Measurements from ENCODE around the gene OLFML3. TPM values are rescaled to one million over a fixed set of nuclear protein-coding genes. Genes with fewer than 3 reads are reported as not detected.
A peak's percentile ranks its signal among the peaks of the same experiment; 100 is the strongest.
"Not testable (repeated sequence)": the region's sequence is repeated elsewhere in the genome, so short reads cannot be mapped to it uniquely, and the experiment has no call there.

The OLFML3 gene
- total RNA-seq, 1 experiment from 2014 or later, result 9.7 TPM

DNA sequence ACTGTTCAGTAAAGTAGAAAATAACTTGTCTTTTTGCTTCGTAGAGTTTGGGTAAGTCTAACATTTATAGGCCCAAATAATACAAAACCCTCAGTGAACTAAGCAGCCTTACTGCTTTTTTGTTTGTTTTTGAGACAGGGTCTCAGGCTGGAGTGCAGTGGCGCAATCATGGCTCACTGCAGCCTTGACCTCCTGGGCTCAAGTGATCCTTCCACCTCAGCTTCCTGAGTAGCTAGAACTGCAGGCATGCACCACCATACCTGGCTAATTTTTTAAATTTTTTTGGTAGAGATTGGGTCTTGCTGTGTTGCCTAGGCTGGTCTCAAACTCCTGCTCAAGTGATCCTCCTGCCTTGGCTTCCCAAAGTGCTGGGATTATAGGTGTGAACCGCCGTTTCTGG lies 31.1 kb upstream of the OLFML3 start:
- not testable (repeated sequence) for DNase-seq (ENCODE audit: low read depth)

DNA sequence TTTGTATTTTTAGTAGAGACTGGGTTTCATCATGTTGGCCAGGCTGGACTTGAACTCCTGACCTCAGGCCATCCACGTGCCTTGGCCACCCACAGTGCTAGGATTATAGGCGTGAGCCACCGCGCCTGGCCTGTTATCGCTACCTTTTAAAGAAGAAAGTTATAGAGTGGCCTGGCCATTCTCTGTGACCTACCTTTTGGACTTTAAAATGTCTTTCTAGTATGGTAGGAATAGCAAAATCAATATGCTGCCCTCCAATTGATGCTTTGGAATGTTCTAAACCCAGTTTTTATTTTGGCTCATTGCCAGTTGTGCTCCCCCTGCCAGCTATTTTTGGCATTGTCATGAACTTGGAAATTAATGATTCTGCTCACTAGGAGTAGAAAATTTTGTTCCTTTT lies 30.3 kb upstream of the OLFML3 start:
- DNase-seq (ENCODE audit: low read depth), result no peak

DNA sequence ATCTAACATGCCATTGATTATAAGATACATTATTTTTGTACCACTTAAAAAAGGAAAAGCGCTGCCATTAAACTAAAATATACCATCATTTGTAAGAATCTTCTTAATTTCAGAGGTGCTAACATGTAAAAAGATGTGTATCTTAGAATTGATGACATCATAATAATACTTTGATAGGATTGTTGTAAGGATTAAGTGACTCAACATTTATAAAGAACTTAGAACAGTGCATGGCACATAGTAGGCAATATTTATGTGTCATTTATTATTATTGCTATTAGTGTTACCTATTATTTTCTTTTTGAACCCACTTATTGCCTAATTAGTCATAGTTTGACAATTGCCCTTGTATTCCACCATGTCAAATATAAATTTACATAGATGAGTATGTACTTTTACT lies 28.4 kb upstream of the OLFML3 start:
- DNase-seq (ENCODE audit: low read depth), result no peak

DNA sequence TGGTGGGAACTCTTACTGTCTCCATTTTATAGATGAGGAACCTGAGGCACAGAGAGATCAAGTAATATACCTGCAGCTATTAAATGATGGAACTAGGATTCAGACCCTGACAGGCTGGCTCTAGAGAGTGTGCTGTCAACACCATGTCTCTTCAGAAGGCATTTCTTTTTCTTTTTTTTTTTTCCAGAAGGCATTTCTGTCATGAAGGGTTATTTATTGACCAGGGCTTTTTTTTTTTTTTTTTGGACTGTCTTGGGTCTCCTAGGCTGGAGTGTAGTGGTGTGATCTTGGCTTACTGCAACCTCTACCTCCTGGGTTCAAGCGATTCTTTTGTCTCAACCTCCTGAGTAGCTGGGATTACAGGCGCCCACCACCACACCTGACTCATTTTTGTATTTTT lies 27.6 kb upstream of the OLFML3 start:
- DNase-seq (ENCODE audit: low read depth), result no peak

DNA sequence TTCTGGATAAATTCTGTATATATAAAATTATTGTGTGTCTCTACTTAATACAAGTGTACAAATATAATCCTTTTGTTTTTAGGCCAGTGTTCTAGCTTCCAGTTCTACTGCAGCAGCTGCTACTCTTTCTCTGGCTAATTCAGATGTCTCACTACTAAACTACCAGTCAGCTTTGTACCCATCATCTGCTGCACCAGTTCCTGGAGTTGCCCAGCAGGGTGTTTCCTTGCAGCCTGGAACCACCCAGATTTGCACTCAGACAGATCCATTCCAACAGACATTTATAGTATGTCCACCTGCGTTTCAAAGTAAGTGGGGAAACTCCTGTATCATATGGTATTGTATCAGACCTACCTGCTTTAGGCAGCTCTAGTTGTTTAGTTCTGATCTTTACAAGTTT lies 21.3 kb upstream of the OLFML3 start:
- no peak for DNase-seq (ENCODE audit: low read depth)

DNA sequence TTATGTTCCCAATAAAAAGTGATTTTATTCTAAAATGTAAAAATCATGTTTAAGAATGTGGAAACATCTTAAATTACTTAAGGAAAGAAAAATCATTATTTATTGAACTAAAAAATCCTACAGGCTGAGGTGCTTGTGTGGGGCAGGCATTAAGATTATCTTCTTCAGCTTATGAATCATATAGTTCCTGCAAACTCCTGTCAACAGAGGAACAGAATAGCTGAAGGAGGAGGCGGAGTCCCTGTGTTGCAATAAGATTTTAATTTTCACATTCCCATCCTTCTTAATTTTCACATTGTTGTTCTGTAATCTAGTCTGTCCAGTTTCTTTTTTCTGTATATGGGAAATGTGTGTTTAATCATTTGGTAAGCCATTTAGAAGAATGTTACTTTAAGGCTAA lies 20.6 kb upstream of the OLFML3 start:
- no peak for DNase-seq (ENCODE audit: low read depth)

DNA sequence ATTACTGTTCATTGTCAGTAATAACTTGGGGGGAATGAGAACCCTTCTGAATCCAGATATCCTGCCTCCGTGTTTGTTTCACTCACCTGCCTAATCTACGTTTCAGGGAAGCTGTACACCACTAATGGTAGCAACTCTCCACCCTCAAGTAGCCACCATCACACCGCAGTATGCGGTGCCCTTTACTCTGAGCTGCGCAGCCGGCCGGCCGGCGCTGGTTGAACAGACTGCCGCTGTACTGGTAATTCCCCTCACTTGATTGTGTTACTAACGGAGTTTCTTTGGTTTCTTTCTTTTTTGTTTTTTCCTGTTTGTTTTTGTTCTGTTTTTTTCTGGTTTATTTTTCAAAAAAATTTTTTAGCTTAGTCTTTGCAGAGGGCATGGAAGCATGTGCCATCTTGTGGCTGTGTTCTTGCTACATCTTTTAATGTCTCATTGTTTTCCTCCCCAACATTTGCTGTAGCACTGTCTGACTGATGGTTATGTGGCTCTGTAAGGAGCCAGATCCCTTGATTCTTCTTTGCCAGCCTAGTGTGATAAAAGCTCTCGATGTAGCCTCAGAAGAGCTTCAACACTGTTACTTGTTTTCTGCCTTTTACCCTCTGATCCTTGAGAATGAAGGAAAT lies 15.9 kb upstream of the OLFML3 start:
- DNase-seq (ENCODE audit: low read depth), result no peak

DNA sequence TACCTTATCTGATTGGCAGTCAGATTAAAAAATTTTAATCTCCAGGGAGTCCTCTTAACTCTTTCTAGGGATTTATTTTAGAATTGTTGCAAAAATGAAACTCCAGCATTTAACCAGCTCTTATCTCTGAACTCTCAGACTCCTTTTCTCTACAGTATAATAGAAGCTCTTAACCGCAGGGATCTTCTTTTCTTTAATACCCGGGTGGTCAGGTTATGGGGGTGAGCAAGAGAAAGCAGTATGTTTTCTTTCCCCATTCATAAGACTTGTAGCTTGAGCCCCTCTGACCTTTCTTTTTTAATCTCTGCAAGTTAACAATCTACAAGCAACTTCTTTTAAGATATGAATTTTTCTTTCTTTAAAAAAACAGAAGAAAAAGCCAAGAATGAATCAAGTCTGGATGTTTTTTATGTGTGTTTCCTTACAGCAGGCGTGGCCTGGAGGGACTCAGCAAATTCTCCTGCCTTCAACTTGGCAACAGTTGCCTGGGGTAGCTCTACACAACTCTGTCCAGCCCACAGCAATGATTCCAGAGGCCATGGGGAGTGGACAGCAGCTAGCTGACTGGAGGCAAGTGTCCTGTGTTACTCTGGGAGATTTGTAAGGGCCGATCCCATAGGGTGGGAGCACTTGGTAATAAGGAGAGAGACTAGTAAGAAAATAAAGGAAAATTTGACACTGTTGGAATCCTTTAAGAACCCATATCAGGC lies 13.4 kb upstream of the OLFML3 start:
- DNase-seq (ENCODE audit: low read depth), result no peak

DNA sequence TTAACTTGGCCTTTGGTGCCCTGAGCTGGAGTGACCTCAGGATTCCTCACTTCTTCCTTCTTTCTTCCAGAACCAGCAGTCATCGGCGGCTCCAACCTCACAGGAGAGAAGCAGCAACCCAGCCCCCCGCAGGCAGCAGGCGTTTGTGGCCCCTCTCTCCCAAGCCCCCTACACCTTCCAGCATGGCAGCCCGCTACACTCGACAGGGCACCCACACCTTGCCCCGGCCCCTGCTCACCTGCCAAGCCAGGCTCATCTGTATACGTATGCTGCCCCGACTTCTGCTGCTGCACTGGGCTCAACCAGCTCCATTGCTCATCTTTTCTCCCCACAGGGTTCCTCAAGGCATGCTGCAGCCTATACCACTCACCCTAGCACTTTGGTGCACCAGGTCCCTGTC lies 6.3 kb upstream of the OLFML3 start:
- no peak for DNase-seq (ENCODE audit: low read depth)

DNA sequence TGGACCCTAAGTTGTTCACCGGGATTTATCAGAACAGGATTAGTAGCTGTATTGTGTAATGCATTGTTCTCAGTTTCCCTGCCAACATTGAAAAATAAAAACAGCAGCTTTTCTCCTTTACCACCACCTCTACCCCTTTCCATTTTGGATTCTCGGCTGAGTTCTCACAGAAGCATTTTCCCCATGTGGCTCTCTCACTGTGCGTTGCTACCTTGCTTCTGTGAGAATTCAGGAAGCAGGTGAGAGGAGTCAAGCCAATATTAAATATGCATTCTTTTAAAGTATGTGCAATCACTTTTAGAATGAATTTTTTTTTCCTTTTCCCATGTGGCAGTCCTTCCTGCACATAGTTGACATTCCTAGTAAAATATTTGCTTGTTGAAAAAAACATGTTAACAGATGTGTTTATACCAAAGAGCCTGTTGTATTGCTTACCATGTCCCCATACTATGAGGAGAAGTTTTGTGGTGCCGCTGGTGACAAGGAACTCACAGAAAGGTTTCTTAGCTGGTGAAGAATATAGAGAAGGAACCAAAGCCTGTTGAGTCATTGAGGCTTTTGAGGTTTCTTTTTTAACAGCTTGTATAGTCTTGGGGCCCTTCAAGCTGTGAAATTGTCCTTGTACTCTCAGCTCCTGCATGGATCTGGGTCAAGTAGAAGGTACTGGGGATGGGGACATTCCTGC lies 3.9 kb upstream of the OLFML3 start:
- no peak for DNase-seq (ENCODE audit: low read depth)

DNA sequence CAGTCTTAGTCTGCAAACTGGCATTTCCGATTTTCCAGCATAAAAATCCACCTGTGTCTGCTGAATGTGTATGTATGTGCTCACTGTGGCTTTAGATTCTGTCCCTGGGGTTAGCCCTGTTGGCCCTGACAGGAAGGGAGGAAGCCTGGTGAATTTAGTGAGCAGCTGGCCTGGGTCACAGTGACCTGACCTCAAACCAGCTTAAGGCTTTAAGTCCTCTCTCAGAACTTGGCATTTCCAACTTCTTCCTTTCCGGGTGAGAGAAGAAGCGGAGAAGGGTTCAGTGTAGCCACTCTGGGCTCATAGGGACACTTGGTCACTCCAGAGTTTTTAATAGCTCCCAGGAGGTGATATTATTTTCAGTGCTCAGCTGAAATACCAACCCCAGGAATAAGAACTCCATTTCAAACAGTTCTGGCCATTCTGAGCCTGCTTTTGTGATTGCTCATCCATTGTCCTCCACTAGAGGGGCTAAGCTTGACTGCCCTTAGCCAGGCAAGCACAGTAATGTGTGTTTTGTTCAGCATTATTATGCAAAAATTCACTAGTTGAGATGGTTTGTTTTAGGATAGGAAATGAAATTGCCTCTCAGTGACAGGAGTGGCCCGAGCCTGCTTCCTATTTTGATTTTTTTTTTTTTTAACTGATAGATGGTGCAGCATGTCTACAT lies 2.5 kb upstream of the OLFML3 start:
- peak; percentile 19 for DNase-seq (ENCODE audit: low read depth)

DNA sequence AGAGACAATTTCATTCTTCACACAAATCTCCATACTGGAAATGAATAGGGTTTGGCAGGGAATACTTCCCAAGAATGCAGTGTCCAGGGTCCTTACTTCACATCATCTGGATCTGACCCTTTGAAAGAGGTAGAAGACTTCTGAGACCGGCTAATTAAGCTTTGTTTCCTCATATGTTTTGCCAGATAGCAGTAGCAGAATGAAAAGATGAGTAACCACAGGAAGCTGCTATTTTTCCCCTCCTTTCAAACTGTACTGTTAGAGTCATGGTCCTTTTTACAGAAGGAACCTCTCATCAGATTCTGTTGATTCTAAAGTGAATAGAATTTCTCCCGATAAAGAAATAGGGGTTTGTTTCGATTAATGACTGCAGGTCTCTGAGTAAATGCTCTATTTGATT lies 1.4 kb upstream of the OLFML3 start:
- no peak for DNase-seq (ENCODE audit: low read depth)

DNA sequence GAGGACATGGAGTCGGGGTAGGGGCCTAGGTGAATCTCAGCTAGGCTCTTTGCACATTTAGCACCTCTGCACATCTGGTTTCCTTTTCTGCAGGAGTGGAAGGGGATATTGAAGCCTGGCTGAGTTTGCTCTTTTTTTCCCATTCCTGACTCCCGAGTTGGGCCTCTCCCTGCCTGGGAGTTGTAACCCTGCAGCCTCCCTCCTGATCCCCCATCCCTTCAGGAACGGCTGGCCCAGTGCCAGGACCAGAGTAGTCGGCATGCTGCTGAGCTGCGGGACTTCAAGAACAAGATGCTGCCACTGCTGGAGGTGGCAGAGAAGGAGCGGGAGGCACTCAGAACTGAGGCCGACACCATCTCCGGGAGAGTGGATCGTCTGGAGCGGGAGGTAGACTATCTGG lies 836 bp downstream of the OLFML3 start:
- DNase-seq (ENCODE audit: low read depth), result no peak

DNA sequence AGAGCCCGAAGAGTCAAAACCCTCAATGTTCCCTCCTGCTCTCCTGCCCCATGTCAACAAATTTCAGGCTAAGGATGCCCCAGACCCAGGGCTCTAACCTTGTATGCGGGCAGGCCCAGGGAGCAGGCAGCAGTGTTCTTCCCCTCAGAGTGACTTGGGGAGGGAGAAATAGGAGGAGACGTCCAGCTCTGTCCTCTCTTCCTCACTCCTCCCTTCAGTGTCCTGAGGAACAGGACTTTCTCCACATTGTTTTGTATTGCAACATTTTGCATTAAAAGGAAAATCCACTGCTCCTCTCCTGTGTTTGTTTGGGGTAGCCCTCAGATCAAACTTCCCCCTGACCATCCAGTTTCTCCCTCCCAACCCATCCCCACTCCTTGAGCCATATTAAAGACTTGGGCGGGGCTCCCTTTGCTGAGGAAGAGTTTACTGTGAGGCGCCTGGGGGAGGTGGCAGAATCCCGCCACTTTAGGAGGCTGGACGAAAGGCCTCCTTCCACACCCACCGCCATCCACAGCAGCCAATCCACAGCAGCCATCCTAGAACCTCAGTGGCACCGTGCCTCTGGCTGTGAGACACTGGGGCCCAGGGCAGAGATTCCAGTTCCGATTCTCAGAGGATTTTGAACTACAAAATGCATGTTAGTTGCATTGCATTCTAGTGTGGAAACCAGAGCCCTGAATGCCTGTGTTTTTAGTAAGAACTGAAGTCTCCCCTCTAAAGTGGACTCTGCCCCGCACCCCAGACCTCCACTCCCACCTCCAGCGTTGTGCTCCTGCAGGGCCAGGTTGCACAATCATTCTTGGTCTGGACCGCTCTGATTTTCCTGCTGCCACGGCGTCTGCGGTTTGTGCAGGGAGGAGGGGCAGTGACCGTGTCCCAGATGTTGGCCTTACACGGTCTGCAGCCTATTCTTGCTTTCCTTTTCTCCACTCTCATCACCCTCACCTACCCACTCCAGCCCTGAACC lies 3.0 kb downstream of the OLFML3 start:
- peak; percentile 28 for DNase-seq (ENCODE audit: low read depth)

DNA sequence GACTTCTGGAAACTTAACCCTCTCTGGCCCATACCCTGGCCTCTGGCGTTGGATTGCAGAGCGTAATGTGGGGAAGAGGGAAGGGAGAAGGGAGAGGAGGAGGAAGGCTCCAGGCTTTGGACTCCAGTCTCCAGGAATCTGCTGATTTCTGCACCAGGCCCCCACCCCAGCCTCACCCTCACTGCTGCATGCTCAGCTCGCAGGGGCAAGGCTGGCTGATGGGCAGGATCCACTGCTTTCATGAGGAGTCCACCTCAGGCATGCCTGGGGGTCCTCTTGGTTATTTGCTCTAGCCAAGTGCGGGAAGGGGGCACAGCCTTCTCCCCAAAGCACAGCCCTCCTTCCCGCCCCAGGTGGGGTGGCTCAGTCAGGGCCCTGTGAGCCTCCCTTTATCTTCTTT lies 3.7 kb downstream of the OLFML3 start:
- DNase-seq (ENCODE audit: low read depth), result no peak

DNA sequence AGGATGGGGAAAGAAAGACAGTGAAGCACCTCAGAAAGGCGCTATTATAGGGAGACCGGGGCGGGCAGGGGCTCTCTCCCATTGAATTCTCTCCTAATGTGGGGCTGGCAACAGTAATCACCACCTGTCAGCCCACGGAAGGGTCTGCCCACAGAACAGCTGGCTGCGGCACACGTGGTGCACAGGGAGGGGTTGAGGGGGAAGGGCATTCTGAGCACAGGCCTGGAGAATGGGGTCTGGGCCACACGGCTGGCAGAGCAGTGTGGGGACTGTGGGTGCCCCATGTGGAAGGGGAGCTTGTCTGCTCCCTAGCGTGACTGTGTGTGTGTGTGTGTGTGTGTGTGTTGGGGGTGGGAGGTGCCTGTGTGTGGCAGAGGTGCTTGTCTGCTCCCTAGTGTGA lies 4.1 kb downstream of the OLFML3 start:
- DNase-seq (ENCODE audit: low read depth), result no peak

DNA sequence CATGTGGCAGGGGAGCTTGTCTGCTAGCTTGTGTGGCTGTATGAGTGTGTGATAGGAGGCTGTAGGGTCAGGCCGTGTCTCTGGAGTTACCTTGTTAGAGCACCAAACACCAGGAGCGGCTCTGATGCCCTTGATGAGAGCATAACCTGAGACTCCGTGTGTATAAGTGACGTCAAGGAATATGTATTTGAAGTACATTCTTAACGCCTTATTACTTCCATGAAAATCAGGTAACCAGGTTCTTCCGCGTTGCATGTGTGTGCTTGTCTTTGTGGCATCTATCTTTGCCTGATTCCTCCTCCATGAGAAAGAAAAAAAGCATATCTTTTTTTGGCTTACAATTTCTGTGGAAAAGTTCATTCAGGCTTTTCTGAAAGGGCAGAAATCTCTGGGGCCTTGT lies 4.6 kb downstream of the OLFML3 start:
- DNase-seq (ENCODE audit: low read depth), result no peak

DNA sequence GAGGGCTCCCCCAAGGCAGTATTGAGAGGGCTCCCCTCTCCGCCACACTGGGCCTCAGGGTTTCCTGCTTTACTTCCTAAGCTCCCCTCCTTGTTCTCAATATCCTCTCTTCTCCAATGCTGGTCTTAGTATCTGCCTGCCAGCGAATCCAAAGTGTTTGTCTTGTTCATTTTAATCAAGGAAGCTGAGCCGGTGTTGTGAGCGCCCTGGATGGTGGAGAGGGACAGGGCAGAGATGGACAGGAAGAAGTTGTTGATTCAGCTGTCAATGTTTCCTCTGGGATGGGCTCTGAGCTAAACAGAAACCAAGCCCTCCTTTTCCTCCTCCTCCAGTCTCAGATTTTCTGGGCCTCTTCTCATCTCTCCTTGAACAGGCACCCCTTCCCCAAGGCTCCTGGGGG lies 5.4 kb downstream of the OLFML3 start:
- no peak for DNase-seq (ENCODE audit: low read depth)

DNA sequence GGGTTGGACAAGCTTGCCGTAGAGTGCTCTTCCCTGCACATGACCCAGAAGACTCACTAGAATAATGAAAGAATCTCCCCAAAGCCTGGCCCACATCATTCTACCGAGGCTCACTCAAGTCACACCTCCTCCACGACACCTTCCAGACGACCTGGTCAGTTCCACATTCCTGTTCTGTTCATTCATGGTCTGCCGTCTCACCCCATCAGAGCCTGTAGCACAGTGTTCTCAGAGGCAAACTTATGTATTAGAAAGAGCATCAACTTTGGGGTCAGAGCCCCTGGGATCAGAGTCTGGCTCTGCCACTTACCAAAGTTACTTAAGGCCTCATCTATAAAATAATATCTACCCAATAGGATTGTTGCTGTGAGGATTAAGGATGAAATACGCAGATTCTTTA lies 7.5 kb downstream of the OLFML3 start:
- no peak for DNase-seq (ENCODE audit: low read depth)

DNA sequence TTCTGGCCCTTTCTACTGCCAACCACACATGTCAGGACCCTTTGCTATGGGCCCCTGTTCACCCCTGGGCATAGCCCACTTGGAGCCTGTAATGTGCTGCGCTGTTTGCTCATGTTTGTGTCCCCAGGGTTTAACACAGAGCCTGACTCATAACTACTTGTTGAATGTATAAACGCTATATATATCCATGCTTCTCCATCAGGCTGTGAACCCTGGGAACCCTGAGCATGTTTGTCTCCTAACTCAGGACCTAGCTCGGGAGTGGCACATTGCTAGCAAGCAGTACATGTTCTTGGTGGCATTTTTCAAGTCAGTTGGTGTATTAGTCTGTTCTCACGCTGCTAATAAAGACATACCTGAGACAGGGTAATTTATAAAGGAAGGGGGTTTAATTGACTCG lies 8.0 kb downstream of the OLFML3 start:
- DNase-seq (ENCODE audit: low read depth), result no peak

DNA sequence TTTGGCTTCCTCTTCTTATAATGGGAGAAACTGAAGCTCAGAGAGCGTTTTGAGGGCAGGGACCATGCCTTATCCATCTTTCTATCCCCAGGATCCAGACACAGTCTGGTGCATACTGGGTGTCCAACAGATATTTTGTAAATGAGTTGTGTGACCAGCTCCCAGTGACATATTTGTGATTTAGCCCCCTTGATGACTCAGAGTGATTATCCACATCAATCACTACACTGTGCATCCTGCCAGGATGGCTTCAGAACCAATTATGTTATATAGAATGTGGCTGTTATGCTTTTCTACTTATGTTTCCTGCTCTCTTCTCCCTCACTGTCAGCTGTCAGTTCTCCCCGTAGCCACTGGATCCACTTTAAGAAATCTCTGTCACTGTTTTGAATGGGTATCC lies 11.3 kb downstream of the OLFML3 start:
- DNase-seq (ENCODE audit: low read depth), result no peak

DNA sequence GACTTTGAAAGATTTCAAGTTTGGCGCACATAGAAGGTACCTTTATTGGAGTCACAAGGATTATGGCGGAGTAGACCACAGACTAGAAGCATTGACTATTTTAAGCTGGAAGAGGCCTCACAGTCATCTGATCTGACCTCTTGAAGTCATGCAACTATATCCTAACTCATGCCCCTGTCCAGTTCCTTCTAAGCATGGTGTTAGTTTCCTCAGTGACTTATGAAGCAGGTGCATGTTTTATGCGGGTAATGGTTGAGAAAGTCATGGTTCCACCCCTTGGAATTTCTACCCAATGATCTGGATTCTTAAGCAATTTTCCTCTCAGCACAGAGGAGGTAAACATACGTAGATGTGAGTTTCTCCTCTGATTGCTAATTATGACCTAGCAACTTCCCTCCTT lies 11.7 kb downstream of the OLFML3 start:
- DNase-seq (ENCODE audit: low read depth), result no peak

Data from RPMI7951 (cell line).